Measurements from ENCODE around the gene PTPRR.
"Not testable (repeated sequence)": the region's sequence is repeated elsewhere in the genome, so short reads cannot be mapped to it uniquely, and the experiment has no call there.

DNA sequence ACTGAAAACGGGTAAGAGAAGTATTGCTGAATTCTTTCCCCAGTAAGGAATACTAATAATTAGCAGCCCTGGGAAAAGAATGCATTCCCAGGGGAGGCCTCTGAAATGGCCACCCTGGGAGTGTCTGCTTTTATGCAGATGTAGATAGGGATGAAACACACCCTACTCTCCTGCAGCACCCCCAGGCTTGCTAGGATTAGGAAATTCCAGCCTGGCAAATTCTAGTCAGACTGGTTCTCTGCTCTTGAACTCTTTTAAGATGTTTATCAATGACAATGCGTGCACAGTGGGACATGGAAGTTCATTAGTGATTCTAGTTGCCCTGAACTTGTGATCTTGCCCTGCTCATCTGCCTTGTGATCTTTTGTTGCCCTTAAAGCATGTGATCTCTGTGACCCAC is 112.5 kb downstream of the PTPRR start:
- TF ChIP-seq, protein P1, sequence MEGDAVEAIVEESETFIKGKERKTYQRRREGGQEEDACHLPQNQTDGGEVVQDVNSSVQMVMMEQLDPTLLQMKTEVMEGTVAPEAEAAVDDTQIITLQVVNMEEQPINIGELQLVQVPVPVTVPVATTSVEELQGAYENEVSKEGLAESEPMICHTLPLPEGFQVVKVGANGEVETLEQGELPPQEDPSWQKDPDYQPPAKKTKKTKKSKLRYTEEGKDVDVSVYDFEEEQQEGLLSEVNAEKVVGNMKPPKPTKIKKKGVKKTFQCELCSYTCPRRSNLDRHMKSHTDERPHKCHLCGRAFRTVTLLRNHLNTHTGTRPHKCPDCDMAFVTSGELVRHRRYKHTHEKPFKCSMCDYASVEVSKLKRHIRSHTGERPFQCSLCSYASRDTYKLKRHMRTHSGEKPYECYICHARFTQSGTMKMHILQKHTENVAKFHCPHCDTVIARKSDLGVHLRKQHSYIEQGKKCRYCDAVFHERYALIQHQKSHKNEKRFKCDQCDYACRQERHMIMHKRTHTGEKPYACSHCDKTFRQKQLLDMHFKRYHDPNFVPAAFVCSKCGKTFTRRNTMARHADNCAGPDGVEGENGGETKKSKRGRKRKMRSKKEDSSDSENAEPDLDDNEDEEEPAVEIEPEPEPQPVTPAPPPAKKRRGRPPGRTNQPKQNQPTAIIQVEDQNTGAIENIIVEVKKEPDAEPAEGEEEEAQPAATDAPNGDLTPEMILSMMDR (IDR thresholded peaks at IDR 0.05; ENCODE audit: insufficient read depth, low read length, poor library complexity, severe bottlenecking) = not testable (repeated sequence)
- not testable (repeated sequence) for TF ChIP-seq EZH2phosphoT487 (conservative IDR thresholded peaks at IDR 0.05; ENCODE audit: low read length)

All from SU-DHL-6 (cell line).